Islet of Langerhans (tissue), 1 donor: Measurements from ENCODE around the gene XRN2.
A peak's percentile ranks its signal among the peaks of the same experiment; 100 is the strongest.
"Not testable (repeated sequence)": the region's sequence is repeated elsewhere in the genome, so short reads cannot be mapped to it uniquely, and the experiment has no call there.

Experiments used
- FAIRE-seq: peaks from one replicate; lab custom pipeline; 2011; peaks lifted over from hg19 to GRCh38; lab: Jason Lieb, UNC

XRN2 gene

GRCh38 chr20:21389368-21389767 lies 86.2 kb downstream of the XRN2 start:
- FAIRE-seq = peak; percentile 84

- FAIRE-seq = no peak
Observed at GRCh38 chr20:21390768-21391167, 87.6 kb downstream of the XRN2 start.

- FAIRE-seq = no peak
Observed at GRCh38 chr20:21391185-21391971, 88.2 kb downstream of the XRN2 start.

- no peak for FAIRE-seq
Observed at GRCh38 chr20:21391972-21392352, 88.8 kb downstream of the XRN2 start.

- FAIRE-seq = no peak
Observed at GRCh38 chr20:21393166-21393565, 90.0 kb downstream of the XRN2 start.

GRCh38 chr20:21393816-21394519 lies 90.8 kb downstream of the XRN2 start:
- no peak for FAIRE-seq

- peak; percentile 81 for FAIRE-seq
Observed at GRCh38 chr20:21394551-21394950, 91.4 kb downstream of the XRN2 start.

- FAIRE-seq = no peak
Observed at GRCh38 chr20:21395051-21395665, 92.0 kb downstream of the XRN2 start.

GRCh38 chr20:21395666-21396598 lies 92.8 kb downstream of the XRN2 start:
- FAIRE-seq = no peak

- no peak for FAIRE-seq
Observed at GRCh38 chr20:21396599-21397340, 93.6 kb downstream of the XRN2 start.

- FAIRE-seq = no peak
Observed at GRCh38 chr20:21397341-21398108, 94.4 kb downstream of the XRN2 start, which contains the start of gene NKX2-4. Gene NKX2-4 (minus strand): TSS chr20:21397526. CDS start chr20:21397399, 127 bp downstream.

GRCh38 chr20:21398109-21399004 lies 95.2 kb downstream of the XRN2 start:
- peak; percentile 82 for FAIRE-seq

GRCh38 chr20:21399005-21399475 lies 95.9 kb downstream of the XRN2 start:
- no peak for FAIRE-seq

GRCh38 chr20:21411725-21412124 lies 108.6 kb downstream of the XRN2 start:
- no peak for FAIRE-seq

GRCh38 chr20:21413996-21414395 lies 110.9 kb downstream of the XRN2 start:
- not testable (repeated sequence) for FAIRE-seq

GRCh38 chr20:21419147-21419546 lies 116.0 kb downstream of the XRN2 start:
- not testable (repeated sequence) for FAIRE-seq

- FAIRE-seq = no peak
Observed at GRCh38 chr20:21421601-21422236, 118.6 kb downstream of the XRN2 start.

GRCh38 chr20:21423712-21424111 lies 120.6 kb downstream of the XRN2 start:
- FAIRE-seq = not testable (repeated sequence)

GRCh38 chr20:21424846-21425245 lies 121.7 kb downstream of the XRN2 start:
- FAIRE-seq = no peak
